GM10847 (cell line): Measurements from ENCODE around the gene EFHD1.
A peak's percentile ranks its signal among the peaks of the same experiment; 100 is the strongest.

Experiments used
- POLR2A ChIP-seq: IDR thresholded peaks from 2 replicates; pipeline ENCODE4 v1.6.1; 2011; ENCODE audit not compliant: insufficient read length; ENCODE audit errors: extremely low read depth

EFHD1 gene

GRCh38 chr2:232696609-232697058 is 63.2 kb downstream of the EFHD1 start:
- no peak for TF ChIP-seq POLR2A

- peak; percentile 43 for TF ChIP-seq POLR2A
Observed at GRCh38 chr2:232697059-232697806, 63.8 kb downstream of the EFHD1 start, which contains the start of gene GIGYF2. GIGYF2 (plus strand) TSS chr2:232697331; CDS start chr2:232735198, 37,867 bp downstream.

- no peak for TF ChIP-seq POLR2A
Observed at GRCh38 chr2:232697807-232698110, 64.4 kb downstream of the EFHD1 start.

- no peak for TF ChIP-seq POLR2A
Observed at GRCh38 chr2:232698556-232699091, 65.2 kb downstream of the EFHD1 start.

- no peak for TF ChIP-seq POLR2A
Observed at GRCh38 chr2:232699110-232699509, 65.7 kb downstream of the EFHD1 start.

DNA sequence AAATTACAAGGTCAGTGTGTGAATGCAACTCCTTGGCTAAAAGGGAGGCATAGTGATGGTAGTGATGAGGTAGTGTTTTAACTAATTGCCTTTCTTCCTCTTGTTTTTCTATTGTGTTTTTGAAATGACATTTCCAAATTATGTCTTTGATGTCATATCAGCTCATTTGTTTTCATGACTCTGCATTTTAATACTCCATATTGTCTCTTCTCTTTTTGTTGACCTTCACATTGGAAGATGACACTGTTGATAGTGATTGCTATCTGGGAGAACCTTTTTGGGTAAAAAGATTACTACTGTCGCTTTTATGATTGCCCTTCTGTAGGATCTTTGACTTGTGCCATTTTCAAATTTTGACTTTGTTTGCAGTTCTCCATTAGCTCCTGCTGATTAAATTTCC is 66.8 kb downstream of the EFHD1 start:
- TF ChIP-seq POLR2A, result no peak

DNA sequence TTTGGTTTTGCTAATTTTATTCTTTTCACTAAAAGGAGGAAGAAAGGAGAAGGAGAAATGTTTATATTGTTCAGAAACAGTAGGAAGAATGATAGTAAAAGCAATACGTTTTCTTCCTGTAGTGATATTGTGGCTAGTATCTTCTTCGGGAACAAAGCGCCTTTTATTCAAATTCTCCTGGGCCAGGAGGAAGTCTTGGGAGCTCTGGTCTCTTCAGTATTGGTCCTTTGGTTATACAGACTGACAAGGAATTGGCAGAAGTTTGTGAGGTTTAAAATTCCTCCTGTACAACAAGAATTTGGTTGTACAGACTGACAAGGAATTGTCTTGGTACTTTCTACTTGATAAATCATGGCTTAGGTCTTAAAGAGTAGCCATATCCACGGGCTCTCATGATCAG is 73.7 kb downstream of the EFHD1 start:
- TF ChIP-seq POLR2A, result no peak

GRCh38 chr2:232713505-232713904 is 80.1 kb downstream of the EFHD1 start:
- TF ChIP-seq POLR2A, result no peak

DNA sequence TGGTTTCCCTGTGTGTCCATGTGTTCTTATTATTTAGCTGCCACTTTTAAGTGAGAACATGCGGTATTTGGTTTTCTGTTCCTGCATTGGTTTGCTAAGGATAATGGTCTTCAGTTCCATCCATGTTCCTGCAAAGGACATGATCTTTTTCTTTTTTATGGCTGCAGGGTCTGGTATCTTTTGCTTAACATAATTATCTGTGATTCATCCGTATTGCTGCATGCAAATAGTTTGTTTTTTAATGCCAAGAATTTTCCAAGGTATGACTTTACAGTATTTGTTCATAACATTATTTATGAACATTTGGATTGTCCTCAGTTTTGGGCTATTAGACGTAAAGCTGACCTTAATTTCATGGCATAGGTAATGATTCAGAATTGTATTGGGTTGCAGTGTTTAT is 81.6 kb downstream of the EFHD1 start:
- no peak for TF ChIP-seq POLR2A

DNA sequence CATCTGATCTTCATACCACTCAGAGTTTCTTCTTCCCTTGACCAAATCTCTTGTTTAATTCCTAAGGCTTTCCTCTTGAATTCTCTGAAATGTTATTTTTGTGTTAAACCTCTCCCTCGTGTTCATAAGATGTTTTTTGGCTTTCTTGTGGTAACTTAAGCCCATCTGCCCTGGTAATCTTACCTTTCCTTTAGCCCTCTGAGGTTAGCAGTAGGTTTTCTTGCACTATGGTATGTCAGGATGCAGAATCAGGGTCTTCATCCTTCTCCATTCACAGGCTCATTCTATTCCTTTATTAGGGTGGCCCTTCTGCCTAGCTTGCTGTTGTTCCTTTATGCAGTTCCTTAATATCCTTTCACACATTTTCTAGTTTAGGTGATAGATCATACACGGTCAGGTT is 87.9 kb downstream of the EFHD1 start:
- no peak for TF ChIP-seq POLR2A

DNA sequence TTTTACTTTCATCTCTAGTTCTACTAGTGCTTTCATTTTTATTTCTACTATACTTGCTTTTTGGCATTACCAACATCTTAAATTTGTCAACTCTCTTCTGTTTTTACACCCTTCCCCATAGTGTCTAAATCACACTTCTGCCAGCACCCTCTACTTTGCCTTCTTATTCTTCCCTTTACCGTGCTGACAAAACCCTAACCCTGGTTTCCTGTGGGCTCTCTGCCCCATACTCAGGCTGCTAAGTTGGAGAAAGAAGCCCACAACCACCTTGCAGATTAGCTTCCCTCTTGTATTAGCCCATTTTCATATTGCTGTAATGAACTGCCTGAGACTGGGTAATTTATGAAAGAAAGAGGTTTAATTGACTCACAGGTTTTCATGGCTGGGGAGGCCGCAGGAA is 88.5 kb downstream of the EFHD1 start:
- no peak for TF ChIP-seq POLR2A

DNA sequence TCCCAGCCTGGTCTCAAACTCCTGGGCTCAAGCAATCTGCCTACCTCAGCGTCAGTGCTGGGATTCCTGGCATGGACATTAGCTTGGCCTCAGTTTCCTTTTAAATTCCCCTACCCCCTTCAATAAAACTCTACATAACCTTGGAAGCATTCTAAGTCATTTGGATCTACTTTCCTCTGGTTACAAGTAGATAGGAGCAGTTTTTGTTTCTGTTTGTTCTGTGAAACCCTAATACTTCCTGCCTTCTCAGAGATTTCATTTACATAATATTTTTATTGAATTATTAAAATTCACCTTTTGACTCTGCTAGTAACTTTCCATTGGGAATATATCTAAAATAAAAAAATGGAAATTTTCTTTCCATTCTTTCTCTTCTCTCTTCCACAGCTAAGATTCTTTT is 89.6 kb downstream of the EFHD1 start:
- no peak for TF ChIP-seq POLR2A

- TF ChIP-seq POLR2A, result no peak
Observed at GRCh38 chr2:232728785-232729184, 95.4 kb downstream of the EFHD1 start.

DNA sequence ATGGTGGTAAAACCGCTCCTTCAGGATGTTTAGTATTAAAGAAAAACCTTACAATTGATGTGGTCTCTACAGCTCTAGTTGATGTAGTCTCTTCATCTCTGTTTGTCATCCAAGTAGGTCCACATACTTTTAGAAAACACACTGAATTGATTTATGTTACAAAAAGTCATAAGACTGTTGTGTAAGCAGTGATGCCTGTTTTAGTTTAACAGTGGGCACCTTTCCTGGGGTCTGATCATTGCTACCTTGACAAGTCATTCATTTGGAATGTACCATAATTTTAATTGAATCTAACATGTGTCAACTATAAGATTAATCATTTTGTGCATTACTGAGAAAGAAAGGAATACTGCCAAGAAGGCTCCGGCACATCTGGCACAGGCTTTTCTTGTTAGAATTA is 98.1 kb downstream of the EFHD1 start:
- TF ChIP-seq POLR2A, result no peak
